SU-DHL-6 (cell line): ENCODE results near the gene TTLL11.

Experiments used
- CTCF ChIP-seq: fragments of 200-600 bp; sonication (generic); IDR thresholded peaks from one replicate; pipeline ENCODE4 v1.5.1; 2017; ENCODE audit warnings: antibody characterized with exemption, mild to moderate bottlenecking, low read length, moderate library complexity; ENCODE audit not compliant: insufficient read depth, poor library complexity, severe bottlenecking
- EZH2phosphoT487 ChIP-seq: fragments of 200-600 bp; sonication (generic), shearing (Covaris generic); conservative IDR thresholded peaks from 2 replicates; pipeline ENCODE4 v1.6.1; 2018; ENCODE audit warnings: mild to moderate bottlenecking, antibody characterized with exemption, low read length, moderate library complexity, mixed read lengths

- no peak for TF ChIP-seq EZH2phosphoT487
- TF ChIP-seq CTCF, result no peak
Observed at GRCh38 chr9:121865060-121865459, 228.0 kb downstream of the TTLL11 start.
